Measurements from ENCODE around the gene ACP1.

ACP1 gene

GRCh38 chr2:256094-256493 is 8.7 kb upstream of the ACP1 start:
- DNase-seq, result no peak

GRCh38 chr2:257429-257828 is 7.3 kb upstream of the ACP1 start:
- no peak for DNase-seq

- no peak for DNase-seq
Measured at GRCh38 chr2:257842-258241, 6.9 kb upstream of the ACP1 start.

DNA sequence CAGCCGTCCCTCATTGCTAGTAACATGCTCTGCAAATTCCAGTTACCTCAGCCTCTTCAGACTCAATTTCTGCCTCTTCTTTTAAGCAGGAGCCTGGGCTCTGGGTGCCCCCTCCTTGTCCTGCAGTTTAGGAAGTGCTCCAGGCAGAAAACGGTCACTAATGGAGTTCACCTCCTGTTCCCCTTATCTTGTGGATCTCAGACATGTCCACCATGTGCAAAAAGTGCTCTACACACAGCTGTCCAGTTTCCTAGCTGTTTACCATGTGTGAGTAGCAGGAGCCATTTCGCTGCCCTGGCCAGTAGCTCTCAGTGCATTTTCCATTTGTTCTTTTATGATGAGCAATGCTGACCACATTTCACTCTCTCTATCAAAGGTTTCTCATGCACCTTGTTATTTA is 5.8 kb upstream of the ACP1 start:
- DNase-seq, result no peak

DNA sequence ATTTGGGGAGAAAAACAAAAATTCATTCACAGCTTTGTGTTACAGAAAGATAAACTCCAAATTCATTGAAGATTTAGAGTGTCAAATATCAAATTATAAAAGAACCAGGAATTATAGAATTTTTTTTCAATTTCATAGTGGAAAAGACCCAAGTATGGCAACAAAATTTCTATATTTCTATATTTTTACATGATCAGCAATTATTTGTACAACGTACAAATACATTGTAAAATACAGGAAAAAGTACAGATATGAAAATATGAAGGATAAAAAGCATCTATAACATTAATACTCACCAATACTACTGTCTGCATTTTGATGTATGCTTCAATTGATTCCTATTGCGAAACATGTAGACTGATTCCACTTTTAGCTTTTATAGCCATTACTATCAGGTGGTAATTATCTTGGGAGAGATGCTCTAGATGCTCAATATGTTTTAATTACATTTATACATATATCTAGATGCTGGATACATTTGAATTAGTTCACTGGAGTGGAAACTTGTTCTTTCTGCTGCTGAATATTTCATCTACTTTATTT is 4.9 kb upstream of the ACP1 start:
- DNase-seq, result no peak

GRCh38 chr2:260507-261161 is 4.1 kb upstream of the ACP1 start:
- no peak for DNase-seq

GRCh38 chr2:262117-262516 is 2.6 kb upstream of the ACP1 start:
- no peak for DNase-seq

- no peak for DNase-seq
Measured at GRCh38 chr2:263022-263738, 1.6 kb upstream of the ACP1 start.

GRCh38 chr2:263774-264492 is 814 bp upstream of the ACP1 start, which contains the start of gene SH3YL1:
Gene SH3YL1, minus strand, starts transcription at chr2:264032. Its CDS starts 48 bp downstream, at chr2:263984.
- no peak for DNase-seq

- DNase-seq, result no peak
Measured at GRCh38 chr2:268323-268722, 3.6 kb downstream of the ACP1 start.

DNA sequence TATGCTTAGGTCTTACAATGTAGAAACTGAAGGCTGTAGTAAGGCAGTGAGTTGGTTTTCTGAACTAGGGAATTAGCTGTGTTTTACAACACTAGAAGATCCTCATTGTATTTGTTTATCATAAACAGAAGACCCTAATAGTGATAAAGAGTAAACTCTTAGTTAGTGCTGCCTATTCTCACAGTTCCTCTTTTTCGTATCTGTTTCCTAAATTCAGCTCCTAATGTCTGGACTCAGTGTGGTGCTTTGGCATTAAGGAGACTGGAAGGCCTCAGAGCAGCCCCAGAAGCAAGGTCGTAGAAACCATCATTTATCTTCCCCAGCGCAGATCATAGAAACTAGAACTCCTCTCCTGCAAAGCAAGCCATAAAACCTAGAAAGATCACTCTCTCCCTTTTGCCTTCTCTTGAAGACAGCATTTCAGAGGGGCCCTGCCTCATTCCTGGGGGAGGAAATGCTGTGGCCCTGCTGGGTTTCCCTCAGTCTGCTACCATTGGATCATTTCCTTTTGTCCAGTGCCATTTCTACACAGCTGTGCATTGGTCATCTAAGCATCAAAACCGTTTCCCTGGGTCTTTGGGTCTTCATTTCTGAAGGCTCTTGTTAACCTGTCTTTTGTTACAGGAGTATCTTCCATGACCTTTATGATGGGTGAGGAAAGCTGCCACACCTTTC is 4.7 kb downstream of the ACP1 start:
- DNase-seq, result no peak

DNA sequence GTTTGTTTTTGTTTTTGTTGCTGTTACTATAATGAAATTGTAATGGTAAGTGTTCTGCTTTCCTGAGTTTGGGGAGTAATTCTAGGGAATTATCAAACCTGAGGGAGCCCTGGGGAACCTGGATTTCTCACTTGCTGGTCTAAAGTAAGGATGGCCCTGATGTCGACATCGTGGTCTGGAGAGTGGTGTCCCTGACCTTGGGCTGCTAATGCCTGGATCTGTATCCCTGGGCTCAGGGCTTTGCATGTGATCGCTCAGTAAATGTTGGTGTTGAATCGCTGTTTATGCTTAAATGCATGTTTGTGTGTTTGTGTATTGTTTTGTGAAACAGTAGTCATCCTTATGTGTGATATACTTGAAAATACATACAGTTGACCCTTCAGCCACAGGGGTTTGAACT is 6.1 kb downstream of the ACP1 start:
- DNase-seq, result no peak

DNA sequence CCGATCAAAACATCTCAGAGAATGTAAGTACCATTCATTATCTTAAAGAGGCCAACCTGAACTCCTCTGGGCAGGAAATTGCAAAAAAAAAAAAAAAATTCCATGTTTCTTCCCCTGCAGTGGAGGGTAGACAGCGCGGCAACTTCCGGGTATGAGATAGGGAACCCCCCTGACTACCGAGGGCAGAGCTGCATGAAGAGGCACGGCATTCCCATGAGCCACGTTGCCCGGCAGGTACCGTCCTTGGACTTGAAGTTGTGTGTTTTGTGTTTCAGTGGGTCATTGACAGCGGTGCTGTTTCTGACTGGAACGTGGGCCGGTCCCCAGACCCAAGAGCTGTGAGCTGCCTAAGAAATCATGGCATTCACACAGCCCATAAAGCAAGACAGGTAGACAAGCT is 7.2 kb downstream of the ACP1 start:
- no peak for DNase-seq

- no peak for DNase-seq
Measured at GRCh38 chr2:273333-273732, 8.6 kb downstream of the ACP1 start.

- DNase-seq, result no peak
Measured at GRCh38 chr2:274503-274902, 9.8 kb downstream of the ACP1 start.

GRCh38 chr2:275466-275865 is 10.7 kb downstream of the ACP1 start:
- no peak for DNase-seq

DNA sequence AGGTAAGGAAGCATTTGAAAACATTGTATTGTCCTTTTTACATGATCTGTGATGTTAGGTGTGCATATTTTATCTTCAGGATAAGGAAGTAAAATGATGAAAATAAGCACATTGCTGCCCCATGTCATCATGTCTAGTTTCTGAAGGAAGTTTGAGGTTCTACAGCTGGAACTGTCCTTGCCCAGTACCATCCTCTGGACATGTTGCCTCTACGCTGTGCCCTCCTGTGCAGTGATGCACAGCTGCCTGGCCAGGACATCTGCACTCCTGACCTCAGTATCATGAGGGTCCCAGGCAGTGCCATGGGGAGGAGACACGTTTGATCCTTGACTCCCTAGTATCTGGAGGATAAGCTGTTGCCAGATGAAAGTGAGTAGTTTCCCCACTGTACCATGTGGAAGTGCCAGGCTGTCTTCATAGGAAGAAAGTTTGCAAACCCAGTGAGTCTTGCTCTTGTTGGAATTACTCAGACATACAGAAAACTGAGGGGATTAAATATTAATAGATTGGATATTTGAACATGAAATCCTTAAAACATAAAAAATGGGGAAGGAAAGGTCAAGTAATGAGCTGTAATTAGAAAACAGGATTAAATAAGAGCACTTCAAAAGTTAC is 13.7 kb downstream of the ACP1 start:
- no peak for DNase-seq

- DNase-seq, result no peak
Measured at GRCh38 chr2:278927-279320, 14.2 kb downstream of the ACP1 start.

DNA sequence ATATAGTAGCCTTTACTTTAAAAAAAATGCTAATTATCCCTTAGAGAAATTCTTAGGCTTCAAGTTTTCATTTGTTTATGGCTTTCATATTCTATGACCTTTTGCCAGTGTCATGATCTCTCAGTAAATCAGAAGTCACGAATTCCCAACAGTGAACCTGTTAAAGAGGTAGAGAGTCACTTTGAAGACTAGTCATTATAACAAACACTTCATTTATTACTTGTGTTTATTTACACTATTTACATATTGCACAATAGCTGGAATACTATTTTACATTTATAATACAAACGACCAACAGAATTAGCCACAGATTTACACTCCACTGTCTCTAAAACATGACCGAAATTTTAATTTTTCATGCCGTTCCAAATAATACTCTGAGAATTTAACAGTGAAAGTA is 14.6 kb downstream of the ACP1 start:
- no peak for DNase-seq

GRCh38 chr2:279956-280649 is 15.4 kb downstream of the ACP1 start:
- no peak for DNase-seq

DNA sequence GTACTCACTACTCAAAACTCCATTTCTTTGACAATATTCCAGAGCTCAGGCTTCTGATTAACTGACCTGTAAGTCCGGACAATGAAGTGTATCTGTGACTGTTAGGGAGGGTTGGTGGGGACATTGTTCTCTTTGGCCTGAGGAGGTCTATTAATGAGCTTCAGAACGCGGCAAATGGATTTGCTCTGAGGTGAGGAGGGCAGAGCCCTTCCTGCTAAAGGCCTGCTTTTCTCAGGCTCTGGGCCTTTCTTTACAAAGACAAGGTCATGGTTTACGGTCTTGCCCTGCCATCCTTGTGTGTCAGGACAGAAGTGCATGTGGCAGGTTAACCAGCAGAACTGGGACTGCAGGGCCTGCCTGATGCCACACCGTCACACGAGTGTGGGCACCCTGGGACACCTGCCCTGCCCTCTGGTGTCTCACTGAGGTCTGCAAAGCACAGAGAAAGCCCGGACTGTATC is 15.9 kb downstream of the ACP1 start:
- no peak for DNase-seq

GRCh38 chr2:281381-281780 is 16.6 kb downstream of the ACP1 start:
- no peak for DNase-seq
